NCI-H345 (cell line): ENCODE data around the gene HNRNPK.
A peak's percentile ranks its signal among the peaks of the same experiment; 100 is the strongest.

Experiments
- DNase-seq: peaks from one replicate; lab custom pipeline; 2025; lab: John Stamatoyannopoulos, UW

The HNRNPK gene

GRCh38 chr9:83932851-83933250 lies 47.2 kb downstream of the HNRNPK start:
- no peak for DNase-seq

GRCh38 chr9:83932011-83932410 lies 48.0 kb downstream of the HNRNPK start:
- DNase-seq = no peak

- no peak for DNase-seq
These were observed 49.1 kb downstream of the HNRNPK start for GRCh38 chr9:83930881-83931280.

- no peak for DNase-seq
These were observed 52.4 kb downstream of the HNRNPK start for GRCh38 chr9:83927591-83927990.

- DNase-seq = peak; percentile 95
These were observed 58.9 kb downstream of the HNRNPK start, which contains the start of gene KIF27 for GRCh38 chr9:83920927-83921707. KIF27 (minus strand) TSS chr9:83921432; CDS start chr9:83915591, 5,841 bp downstream.

- peak; percentile 66 for DNase-seq
These were observed 59.5 kb downstream of the HNRNPK start for GRCh38 chr9:83920469-83920926.

- no peak for DNase-seq
These were observed 60.9 kb downstream of the HNRNPK start for GRCh38 chr9:83919111-83919510.
